ENCODE measurements around the gene NBDY.
A peak's percentile ranks its signal among the peaks of the same experiment; 100 is the strongest.
"Not testable (repeated sequence)": the region's sequence is repeated elsewhere in the genome, so short reads cannot be mapped to it uniquely, and the experiment has no call there.

NBDY gene

GRCh38 chrX:56729152-56729850 is at the start of gene NBDY:
NBDY (plus strand) TSS chrX:56729243; CDS start chrX:56729354, 111 bp downstream.
- DNase-seq: peak; percentile 26

- DNase-seq: not testable (repeated sequence)
These were observed 24.5 kb upstream of the NBDY start for GRCh38 chrX:56704530-56704929.

GRCh38 chrX:56726605-56727004 is 2.4 kb upstream of the NBDY start:
- DNase-seq: peak; percentile 21

- no peak for DNase-seq
These were observed 1.5 kb upstream of the NBDY start for GRCh38 chrX:56727531-56727930.

- DNase-seq: no peak
These were observed 722 bp upstream of the NBDY start for GRCh38 chrX:56728321-56728720.

- no peak for DNase-seq
These were observed 291 bp upstream of the NBDY start for GRCh38 chrX:56728752-56729151.

GRCh38 chrX:56733459-56734046 is 4.5 kb downstream of the NBDY start:
- DNase-seq: peak; percentile 41

- DNase-seq: no peak
These were observed 7.2 kb downstream of the NBDY start for GRCh38 chrX:56736219-56736618.

- DNase-seq: no peak
These were observed 9.6 kb downstream of the NBDY start for GRCh38 chrX:56738670-56739069.

- DNase-seq: peak; percentile 1
These were observed 16.0 kb downstream of the NBDY start for GRCh38 chrX:56744996-56745395.

- no peak for DNase-seq
These were observed 18.0 kb downstream of the NBDY start for GRCh38 chrX:56746996-56747395.

- DNase-seq: no peak
These were observed 22.0 kb downstream of the NBDY start for GRCh38 chrX:56751071-56751470.

- DNase-seq: no peak
These were observed 28.3 kb downstream of the NBDY start for GRCh38 chrX:56757327-56757726.

GRCh38 chrX:56758456-56758855 is 29.4 kb downstream of the NBDY start:
- no peak for DNase-seq

- no peak for DNase-seq
These were observed 30.8 kb downstream of the NBDY start for GRCh38 chrX:56759736-56760409.

- DNase-seq: not testable (repeated sequence)
These were observed 31.5 kb downstream of the NBDY start for GRCh38 chrX:56760410-56761124.

- no peak for DNase-seq
These were observed 32.1 kb downstream of the NBDY start for GRCh38 chrX:56761167-56761566.

- DNase-seq: no peak
These were observed 33.2 kb downstream of the NBDY start for GRCh38 chrX:56762220-56762619.

GRCh38 chrX:56762707-56763555 is 33.9 kb downstream of the NBDY start:
- DNase-seq: no peak

GRCh38 chrX:56763556-56764152 is 34.6 kb downstream of the NBDY start:
- DNase-seq: no peak

GRCh38 chrX:56764153-56764974 is 35.3 kb downstream of the NBDY start:
- no peak for DNase-seq

Data from amniotic stem cell (primary cell).